Epithelial cell of proximal tubule (primary cell): Measurements from ENCODE around the gene HELB. TPM values are rescaled to one million over a fixed set of nuclear protein-coding genes. Genes with fewer than 3 reads are reported as not detected.

ENCODE experiments used
- DNase-seq: peaks from one replicate; pipeline ENCODE4 v3.0.0-alpha.2; 2011; ENCODE audit warnings: low read depth
- H3K4me3 ChIP-seq: 2 replicates; pipeline ENCODE4 v1.5.1; 2011; ENCODE audit warnings: low read depth, mild to moderate bottlenecking, low read length
- total RNA-seq: library from RNA; depleted of rRNA; stranded (reverse); fragments of >200 nt; gene quantifications from 2 replicates; pipeline ENCODE4 v1.2.3, GENCODE V29; 2015
- TF ChIP-seq, protein P1 (sequence below): conservative IDR thresholded peaks from 2 replicates; pipeline ENCODE4 v1.5.1; 2012; ENCODE audit warnings: low read depth, mild to moderate bottlenecking, low read length

The HELB gene
- total RNA-seq, 1 donor from 2014 or later = 2.0 TPM

DNA sequence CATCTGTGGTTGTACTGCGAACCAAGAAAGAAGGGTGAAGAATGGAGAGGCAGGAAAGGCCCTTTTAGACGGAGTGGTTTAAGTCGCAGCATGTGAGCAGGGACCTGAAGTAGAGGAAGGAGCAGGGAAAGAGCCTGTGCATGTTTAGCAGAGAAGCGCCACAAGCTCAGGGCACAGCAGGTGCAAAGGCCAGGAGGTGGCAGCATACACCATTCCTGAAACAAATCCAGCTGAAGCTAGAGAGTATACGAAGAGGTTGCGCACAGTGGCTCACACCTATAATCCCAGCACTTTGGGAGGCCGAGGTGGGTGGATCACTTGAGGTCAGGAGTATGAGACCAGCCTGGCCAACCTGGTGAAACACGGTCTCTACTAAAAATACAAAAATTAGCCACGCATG, 49.9 kb downstream of the HELB start:
- H3K4me3 ChIP-seq = no peak overlapping the region
- no peak for DNase-seq
- TF ChIP-seq, protein P1, sequence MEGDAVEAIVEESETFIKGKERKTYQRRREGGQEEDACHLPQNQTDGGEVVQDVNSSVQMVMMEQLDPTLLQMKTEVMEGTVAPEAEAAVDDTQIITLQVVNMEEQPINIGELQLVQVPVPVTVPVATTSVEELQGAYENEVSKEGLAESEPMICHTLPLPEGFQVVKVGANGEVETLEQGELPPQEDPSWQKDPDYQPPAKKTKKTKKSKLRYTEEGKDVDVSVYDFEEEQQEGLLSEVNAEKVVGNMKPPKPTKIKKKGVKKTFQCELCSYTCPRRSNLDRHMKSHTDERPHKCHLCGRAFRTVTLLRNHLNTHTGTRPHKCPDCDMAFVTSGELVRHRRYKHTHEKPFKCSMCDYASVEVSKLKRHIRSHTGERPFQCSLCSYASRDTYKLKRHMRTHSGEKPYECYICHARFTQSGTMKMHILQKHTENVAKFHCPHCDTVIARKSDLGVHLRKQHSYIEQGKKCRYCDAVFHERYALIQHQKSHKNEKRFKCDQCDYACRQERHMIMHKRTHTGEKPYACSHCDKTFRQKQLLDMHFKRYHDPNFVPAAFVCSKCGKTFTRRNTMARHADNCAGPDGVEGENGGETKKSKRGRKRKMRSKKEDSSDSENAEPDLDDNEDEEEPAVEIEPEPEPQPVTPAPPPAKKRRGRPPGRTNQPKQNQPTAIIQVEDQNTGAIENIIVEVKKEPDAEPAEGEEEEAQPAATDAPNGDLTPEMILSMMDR = peak; percentile 66

DNA sequence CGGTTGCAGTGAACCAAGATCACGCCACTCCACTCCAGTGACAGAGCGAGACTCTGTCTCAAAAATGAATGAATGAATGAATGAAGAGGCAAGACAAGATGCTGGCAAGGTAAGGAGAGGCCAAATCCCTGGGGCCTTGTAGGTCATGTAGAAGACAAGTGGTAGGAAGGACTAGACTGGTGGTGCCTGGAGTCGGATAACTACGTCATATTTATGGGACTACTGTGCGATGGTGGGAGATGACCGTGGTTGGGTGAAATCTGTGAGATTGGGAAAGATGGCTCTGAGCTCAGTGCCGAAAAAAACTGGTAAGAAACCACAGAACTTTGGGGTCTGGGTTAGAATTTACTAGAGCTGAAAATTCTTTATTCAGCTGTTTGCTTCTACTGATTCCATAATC, 50.6 kb downstream of the HELB start:
- no peak for DNase-seq
- no peak overlapping the region for H3K4me3 ChIP-seq
- TF ChIP-seq, protein P1 = no peak

DNA sequence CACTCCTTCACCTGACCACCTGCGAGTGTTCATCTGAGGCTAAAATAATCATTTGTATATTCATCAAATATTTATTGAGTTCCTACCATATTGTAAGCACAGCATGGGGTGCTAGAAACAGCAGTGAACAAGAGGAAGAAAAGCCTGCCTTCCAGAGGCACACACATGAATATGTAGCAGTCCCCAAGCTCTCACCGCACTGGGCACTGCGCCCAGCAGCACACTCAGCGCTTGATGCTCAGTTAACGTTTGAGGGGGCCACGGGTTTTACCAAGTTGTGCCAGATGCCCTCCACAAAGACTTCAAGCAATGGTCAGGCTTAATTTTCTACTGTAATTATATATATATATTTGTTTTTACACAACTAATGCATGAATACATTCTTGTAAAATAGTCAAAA, 52.0 kb downstream of the HELB start:
- H3K4me3 ChIP-seq = no peak overlapping the region
- TF ChIP-seq, protein P1 = no peak
- DNase-seq = no peak

DNA sequence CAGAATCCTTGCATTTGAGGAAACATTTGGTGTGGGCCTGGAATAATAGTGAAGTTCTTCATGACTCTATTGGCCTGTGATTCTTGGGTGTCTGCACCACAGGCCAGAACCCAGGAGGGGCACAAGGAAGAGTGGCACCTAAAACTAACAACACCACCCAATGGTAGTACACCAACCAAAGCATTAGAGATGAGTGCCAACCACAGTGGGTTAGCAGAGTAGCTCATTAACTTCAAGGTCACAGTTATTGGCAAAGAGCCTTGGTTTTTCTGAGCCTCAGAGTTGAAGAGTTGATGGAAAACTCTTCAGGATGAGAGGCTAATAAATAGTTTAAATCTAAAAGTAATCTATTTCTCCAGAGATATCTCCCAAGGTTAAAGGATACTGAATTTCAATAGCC, 57.0 kb downstream of the HELB start:
- H3K4me3 ChIP-seq = no peak overlapping the region
- TF ChIP-seq, protein P1 = no peak
- DNase-seq = peak; percentile 4

DNA sequence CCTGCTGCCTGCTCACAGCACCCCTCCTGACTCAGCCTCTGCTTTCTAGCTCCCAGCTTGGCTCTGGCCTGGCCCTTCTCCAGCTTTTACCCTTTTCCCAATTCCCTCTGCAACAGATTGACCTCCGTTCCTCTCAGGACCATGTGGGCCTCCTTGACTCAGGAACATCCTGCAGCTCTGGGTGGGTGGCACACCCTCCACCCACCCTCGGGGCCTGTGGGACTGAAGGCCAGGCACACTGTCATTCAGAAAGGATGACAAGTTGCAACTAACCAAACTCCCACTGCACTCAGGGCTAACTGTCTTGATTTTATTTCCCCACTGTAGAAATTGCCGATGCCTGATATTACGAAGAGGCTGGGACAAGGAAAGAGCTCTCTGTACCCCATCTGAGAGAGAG, 59.4 kb downstream of the HELB start:
- TF ChIP-seq, protein P1 = no peak
- DNase-seq = no peak
- no peak overlapping the region for H3K4me3 ChIP-seq

DNA sequence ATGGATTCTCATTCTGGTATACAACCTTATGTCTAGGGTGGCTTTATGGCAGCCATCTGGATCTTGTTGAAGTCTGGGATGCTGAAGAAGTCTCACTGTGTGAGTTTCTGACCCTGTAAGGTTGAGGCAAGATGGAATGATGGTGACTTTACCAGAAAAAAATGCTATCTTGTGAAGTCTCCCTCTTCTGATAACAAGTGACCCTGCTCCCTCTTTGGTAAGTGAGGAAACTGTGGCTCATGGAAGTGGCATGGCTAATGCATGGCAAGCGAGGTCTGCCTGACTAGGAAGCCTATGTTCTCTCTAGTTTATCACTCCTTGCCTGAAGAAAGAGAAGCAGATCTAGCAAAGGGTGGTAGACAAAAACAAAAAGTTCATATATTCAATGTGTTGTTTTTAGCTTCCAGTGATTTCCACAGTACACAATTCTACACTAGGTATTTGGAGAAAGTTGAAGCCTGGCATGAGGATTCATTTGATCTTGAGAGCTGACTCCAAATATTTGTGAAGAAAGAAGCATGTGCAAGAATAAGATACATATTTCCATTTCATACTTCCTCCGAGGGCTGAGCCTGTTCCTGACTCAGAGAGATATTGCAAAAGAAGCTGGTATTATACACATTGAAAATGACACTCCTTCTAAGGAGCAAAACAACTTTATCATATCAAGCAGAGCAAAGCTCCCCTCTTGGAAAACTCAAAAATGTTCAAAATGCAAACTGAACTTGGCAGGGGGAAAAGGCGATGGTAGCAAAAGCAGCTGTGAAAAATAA, 63.6 kb downstream of the HELB start:
- H3K4me3 ChIP-seq = no peak overlapping the region
- TF ChIP-seq, protein P1 = no peak
- DNase-seq = no peak
